Measurements from ENCODE around the gene HAPLN1.

HAPLN1 gene

DNA sequence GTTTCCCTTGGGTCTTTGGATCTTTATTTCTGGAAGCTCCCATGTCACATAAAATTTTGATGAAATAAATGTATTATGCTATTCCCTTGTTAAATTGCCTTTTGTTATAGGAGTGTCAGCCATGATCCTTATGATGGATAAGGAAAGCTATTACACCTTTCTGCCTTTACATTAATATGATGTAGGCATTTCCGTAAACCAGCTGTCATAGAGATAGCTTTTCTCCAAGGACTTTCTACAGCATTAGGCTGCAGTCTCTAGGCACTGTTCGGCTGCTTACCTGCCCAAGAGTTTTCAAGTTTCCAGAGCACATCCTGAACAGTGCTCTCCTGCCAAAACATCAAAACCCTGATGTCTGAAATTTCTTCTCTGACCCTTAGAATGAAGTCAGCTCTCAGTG, 87.4 kb downstream of the HAPLN1 start:
- no peak for DNase-seq

DNA sequence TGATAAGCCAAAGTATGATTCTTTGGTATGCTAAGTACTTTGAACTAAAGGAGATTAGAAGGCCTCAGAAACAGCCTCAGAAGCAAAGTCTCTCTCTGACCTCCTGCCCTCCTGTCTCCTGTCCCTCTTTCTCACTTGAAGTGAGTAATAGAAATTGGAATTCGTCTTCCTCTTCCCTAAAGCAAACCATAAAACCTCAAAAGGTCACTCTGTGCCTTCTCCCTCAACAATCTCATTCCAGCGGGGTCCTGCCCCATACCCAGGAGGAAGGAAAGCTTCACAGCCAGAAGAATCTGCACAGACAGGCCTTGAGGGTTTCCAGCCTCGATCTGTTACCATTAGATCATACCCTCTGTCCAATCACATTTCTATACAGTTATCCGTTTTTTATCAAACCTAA, 87.8 kb downstream of the HAPLN1 start:
- no peak for DNase-seq

GRCh38 chr5:83628360-83628759, 92.3 kb downstream of the HAPLN1 start:
- DNase-seq = no peak

GRCh38 chr5:83614841-83615240, 105.8 kb downstream of the HAPLN1 start:
- no peak for DNase-seq

GRCh38 chr5:83608122-83608521, 112.5 kb downstream of the HAPLN1 start:
- peak; percentile 37 for DNase-seq

DNA sequence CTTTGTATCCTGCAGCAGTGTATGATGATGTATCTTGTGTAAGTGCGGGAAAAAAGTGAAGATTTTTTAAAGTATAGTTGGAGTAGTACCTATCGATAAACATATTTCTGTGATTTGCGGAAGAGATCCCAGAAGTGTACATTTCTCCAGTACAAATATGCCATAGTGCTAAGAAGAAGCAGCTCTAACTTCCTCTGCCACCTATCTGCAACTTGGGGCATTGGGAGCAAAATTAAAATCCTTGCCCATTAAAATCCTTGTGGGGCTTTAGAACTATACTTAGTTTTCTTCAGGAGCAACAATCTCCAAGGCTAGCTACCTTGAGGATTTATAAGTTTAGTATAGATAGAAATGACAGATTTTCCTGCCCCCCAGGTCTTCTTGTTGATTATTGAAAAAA, 125.4 kb downstream of the HAPLN1 start:
- DNase-seq = no peak

GRCh38 chr5:83590966-83591365, 129.7 kb downstream of the HAPLN1 start:
- no peak for DNase-seq

DNA sequence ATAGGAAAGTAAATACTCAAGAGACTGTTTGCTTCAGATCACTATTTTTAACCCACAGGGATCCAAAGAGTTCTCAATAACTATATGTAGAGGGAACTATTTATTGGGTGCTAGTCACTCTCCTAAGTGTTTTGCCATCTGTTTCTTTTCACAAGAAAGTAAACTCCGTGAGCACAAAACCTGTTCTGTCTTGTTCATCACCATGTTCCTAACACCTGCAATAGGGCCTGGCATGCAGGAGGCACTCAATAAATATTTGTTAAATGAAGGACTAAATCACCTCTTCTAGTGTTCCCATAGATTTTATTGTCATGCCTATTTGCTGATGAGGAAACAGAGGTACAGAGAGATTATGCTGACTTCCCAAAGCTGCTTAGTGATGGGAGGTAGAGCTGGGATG, 130.9 kb downstream of the HAPLN1 start:
- no peak for DNase-seq

All from RPMI8226 (cell line).